Liver (tissue), 3 donors: Measurements from ENCODE around the gene DYSF.

ENCODE experiments used
- NR2F2 ChIP-seq: IDR thresholded peaks from 2 replicates; pipeline ENCODE4 v1.6.1; 2016; ENCODE audit warnings: antibody characterized with exemption
- RAD21 ChIP-seq, 2 donors: IDR thresholded peaks; 2 replicates each; pipeline ENCODE4 v1.6.1; 2016; ENCODE audit warnings: antibody characterized with exemption in 2 of 2, mild to moderate bottlenecking in 2 of 2
- RXRA ChIP-seq, 2 donors: IDR thresholded peaks; 2 replicates each; pipeline ENCODE4 v1.6.1; 2017 to 2018; ENCODE audit warnings: antibody characterized with exemption in 2 of 2, mild to moderate bottlenecking in 1 of 2
- YY1 ChIP-seq: IDR thresholded peaks from 2 replicates; pipeline ENCODE4 v1.6.1; 2016; ENCODE audit warnings: antibody characterized with exemption, mild to moderate bottlenecking
- TF ChIP-seq, protein P1 (sequence below): IDR thresholded peaks from 2 replicates; pipeline ENCODE4 v1.6.1; 2016; ENCODE audit warnings: antibody characterized with exemption
- TF ChIP-seq, protein P2 (sequence below): fragments of 150-350 bp; IDR thresholded peaks from 2 replicates; pipeline ENCODE4 v1.5.1; 2017; ENCODE audit warnings: improper control_type of control experiment, low read depth, low read length; ENCODE audit not compliant: missing input control
- TF ChIP-seq, protein P3 (sequence below): IDR thresholded peaks from 2 replicates; pipeline ENCODE4 v1.6.1; 2016; ENCODE audit warnings: antibody characterized with exemption, mild to moderate bottlenecking
- TF ChIP-seq, protein P4 (sequence below): IDR thresholded peaks from 2 replicates; pipeline ENCODE4 v1.6.1; 2016; ENCODE audit warnings: antibody characterized with exemption
- TF ChIP-seq, protein P5 (sequence below): IDR thresholded peaks from 2 replicates; pipeline ENCODE4 v1.6.1; 2016; ENCODE audit warnings: antibody characterized with exemption
- donor health status: healthy.
- donor health status: healthy.

DNA sequence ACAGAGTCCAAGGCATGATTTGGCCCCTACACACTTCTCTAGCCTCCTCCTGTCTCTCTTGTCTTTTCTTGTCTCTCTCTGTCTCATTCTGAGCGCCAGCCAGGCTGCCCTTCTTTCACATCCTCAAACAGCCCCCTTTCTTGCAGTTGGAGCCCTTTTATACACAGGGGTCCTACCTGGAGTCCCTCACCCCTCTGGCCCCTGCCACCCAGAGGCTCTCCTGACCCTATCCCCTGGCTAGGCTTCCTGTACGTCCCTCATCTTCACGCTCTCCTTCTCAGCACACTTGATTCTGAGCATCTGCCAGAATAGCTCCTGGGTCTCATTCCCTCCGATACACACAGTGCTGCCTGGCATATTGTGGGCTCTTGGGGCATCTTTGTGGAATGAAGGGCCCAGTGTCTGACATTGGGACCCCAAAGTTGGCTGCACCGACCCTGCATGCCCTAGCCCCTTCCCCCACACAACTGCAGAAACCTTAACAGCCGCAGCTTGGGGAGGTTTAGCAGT, 261.9 kb downstream of the DYSF start:
- TF ChIP-seq RAD21 (IDR thresholded peaks at IDR 0.05), result no peak
- TF ChIP-seq, protein P1, sequence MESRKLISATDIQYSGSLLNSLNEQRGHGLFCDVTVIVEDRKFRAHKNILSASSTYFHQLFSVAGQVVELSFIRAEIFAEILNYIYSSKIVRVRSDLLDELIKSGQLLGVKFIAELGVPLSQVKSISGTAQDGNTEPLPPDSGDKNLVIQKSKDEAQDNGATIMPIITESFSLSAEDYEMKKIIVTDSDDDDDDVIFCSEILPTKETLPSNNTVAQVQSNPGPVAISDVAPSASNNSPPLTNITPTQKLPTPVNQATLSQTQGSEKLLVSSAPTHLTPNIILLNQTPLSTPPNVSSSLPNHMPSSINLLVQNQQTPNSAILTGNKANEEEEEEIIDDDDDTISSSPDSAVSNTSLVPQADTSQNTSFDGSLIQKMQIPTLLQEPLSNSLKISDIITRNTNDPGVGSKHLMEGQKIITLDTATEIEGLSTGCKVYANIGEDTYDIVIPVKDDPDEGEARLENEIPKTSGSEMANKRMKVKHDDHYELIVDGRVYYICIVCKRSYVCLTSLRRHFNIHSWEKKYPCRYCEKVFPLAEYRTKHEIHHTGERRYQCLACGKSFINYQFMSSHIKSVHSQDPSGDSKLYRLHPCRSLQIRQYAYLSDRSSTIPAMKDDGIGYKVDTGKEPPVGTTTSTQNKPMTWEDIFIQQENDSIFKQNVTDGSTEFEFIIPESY, result no peak
- TF ChIP-seq, protein P2, sequence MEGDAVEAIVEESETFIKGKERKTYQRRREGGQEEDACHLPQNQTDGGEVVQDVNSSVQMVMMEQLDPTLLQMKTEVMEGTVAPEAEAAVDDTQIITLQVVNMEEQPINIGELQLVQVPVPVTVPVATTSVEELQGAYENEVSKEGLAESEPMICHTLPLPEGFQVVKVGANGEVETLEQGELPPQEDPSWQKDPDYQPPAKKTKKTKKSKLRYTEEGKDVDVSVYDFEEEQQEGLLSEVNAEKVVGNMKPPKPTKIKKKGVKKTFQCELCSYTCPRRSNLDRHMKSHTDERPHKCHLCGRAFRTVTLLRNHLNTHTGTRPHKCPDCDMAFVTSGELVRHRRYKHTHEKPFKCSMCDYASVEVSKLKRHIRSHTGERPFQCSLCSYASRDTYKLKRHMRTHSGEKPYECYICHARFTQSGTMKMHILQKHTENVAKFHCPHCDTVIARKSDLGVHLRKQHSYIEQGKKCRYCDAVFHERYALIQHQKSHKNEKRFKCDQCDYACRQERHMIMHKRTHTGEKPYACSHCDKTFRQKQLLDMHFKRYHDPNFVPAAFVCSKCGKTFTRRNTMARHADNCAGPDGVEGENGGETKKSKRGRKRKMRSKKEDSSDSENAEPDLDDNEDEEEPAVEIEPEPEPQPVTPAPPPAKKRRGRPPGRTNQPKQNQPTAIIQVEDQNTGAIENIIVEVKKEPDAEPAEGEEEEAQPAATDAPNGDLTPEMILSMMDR, result no peak
- TF ChIP-seq, protein P3, sequence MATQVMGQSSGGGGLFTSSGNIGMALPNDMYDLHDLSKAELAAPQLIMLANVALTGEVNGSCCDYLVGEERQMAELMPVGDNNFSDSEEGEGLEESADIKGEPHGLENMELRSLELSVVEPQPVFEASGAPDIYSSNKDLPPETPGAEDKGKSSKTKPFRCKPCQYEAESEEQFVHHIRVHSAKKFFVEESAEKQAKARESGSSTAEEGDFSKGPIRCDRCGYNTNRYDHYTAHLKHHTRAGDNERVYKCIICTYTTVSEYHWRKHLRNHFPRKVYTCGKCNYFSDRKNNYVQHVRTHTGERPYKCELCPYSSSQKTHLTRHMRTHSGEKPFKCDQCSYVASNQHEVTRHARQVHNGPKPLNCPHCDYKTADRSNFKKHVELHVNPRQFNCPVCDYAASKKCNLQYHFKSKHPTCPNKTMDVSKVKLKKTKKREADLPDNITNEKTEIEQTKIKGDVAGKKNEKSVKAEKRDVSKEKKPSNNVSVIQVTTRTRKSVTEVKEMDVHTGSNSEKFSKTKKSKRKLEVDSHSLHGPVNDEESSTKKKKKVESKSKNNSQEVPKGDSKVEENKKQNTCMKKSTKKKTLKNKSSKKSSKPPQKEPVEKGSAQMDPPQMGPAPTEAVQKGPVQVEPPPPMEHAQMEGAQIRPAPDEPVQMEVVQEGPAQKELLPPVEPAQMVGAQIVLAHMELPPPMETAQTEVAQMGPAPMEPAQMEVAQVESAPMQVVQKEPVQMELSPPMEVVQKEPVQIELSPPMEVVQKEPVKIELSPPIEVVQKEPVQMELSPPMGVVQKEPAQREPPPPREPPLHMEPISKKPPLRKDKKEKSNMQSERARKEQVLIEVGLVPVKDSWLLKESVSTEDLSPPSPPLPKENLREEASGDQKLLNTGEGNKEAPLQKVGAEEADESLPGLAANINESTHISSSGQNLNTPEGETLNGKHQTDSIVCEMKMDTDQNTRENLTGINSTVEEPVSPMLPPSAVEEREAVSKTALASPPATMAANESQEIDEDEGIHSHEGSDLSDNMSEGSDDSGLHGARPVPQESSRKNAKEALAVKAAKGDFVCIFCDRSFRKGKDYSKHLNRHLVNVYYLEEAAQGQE, result no peak
- TF ChIP-seq, protein P4, sequence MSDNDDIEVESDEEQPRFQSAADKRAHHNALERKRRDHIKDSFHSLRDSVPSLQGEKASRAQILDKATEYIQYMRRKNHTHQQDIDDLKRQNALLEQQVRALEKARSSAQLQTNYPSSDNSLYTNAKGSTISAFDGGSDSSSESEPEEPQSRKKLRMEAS, result no peak
- TF ChIP-seq NR2F2, result no peak
- TF ChIP-seq, protein P5, sequence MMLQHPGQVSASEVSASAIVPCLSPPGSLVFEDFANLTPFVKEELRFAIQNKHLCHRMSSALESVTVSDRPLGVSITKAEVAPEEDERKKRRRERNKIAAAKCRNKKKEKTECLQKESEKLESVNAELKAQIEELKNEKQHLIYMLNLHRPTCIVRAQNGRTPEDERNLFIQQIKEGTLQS, result no peak
- TF ChIP-seq YY1, result no peak
- TF ChIP-seq RXRA (IDR thresholded peaks at IDR 0.05), result no peak
